GM21723 (cell line): ENCODE data around the gene CD58.

Experiments used
- ATAC-seq: cut with Tn5 transposase; IDR thresholded peaks from one replicate; pipeline ENCODE4 v1.9.1; 2021; ENCODE audit warnings: mild to moderate bottlenecking, moderate library complexity; ENCODE audit not compliant: unreplicated experiment

The CD58 gene

DNA sequence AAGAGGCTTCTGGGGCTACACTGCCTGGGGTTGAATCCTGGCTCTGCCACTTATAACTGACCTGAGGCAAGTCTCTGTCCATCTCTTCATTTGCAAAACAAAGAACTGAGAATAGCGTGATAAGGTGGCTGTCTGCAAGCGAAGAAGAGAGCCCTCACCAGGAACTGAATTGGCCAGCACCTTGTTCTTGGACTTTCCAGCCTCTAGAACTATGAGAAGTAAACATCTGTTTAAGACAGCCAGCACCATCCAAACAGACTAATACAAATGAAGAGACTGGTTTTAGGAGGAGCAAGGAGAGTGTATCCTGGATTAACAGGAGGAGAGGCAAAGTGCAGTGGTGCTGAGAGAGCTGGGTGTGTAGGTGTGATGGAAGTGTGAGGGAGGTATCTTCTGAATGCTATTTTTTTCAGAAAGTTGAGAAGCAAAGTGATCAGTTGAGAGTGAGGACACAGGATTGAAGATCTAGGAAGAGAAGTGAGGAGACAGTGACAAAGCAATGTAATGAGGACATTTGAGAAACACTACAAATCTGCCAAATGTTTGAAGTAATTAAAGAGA, 59.3 kb downstream of the CD58 start:
- ATAC-seq: no peak

- ATAC-seq: no peak
Measured at GRCh38 chr1:116510361-116510760, 60.5 kb downstream of the CD58 start.

DNA sequence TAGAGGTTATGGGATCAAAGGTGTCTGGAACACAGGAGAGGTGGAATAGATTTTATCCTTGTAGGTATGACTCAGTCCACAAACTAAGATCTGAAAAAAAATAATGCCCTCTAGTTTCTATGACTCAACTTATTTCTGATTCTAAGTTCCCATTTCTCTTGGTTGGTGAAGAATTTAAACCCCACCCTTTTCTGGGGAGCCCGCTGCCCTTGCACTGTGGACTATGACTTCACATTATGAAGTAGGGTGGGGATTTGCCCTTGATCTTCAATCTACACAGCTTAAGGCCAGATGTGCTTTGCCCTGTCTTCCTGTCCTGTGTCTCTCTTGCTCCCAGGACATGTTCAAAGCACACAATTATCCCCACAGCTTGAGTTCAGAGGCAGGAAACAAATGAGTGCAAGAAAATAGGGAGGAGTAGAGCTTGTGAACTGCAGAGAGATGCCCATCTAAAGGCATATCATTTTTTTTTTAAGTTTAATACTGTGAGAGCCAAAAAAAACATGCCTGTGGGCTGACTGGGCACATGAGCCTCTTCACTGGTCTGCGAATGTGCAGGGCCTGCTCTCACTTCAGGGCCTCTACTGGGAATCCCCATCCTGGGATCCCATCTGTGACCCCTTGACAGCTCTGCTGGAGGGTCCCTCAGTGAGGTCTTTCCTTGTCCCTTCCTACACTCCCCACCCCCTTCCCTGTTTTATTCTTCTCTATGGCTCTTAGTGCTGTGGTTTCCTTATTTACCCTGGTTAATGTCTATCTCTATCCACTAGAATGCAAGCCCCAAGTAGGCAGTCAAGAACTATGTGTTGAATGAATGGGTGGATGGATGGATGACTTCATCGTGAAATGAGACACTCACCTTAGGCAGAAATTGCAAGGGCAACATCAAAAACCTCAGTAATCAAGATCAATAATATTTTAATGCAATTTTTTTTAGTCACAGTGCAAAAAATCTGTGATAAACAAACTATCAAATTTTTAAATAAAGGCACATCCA, 61.5 kb downstream of the CD58 start:
- ATAC-seq: peak; percentile 39

GRCh38 chr1:116508085-116508983, 62.5 kb downstream of the CD58 start:
- ATAC-seq: no peak

DNA sequence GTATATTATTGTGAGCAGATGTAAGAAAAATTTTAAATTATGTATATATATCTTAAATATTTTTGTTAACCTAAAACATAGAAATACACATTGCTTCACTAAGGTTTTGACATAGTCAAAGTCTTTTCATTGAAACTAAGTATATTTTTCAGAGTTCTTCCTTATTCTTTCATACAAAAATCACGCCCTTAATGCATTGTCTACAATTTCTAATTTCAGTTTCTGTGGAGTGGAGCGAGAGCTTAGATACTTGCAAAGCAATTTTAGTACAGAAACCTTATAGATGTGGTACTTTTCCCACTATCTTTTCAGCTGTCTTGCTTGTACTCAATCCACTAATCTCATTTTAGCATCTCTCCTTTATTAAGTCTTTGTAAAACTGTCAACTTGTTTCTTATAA, 63.2 kb downstream of the CD58 start:
- ATAC-seq: no peak

GRCh38 chr1:116506132-116507004, 64.5 kb downstream of the CD58 start:
- ATAC-seq: no peak

GRCh38 chr1:116504308-116505156, 66.3 kb downstream of the CD58 start:
- ATAC-seq: peak; percentile 92

DNA sequence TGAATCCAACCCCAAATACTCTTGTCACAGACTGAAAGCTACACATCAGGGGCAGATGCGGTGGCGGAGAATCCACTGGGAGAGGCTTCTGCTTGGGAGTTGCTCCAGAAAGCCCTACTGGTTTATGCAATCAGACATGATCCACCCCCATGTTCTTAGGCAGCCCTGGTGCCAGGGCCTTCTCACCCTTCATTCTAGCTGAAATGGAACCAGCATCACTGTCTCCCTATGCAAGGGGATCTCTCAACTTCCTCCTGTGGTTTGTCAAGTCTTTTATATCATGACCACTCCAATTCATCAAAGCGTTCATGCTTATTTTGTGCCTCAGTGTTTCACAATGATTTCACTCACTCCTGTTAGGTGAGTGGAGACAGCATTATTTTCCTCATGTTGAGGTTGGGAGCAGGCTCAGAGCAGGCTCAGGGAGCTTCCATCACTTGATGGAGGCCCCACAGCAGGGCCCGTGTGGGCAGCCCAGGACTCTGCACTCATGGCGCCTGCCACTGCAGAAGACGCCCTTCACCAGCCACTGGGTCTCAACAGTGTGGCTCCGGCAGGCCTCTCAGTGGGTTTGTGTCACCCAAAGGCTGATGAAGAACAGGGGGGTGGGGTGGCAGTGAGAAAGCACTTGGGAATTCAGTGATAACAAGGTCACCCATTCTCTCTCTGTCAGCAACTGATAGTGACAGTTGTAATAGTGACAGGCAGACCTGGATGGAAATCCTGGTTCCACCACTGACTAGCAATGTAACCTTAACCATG, 67.1 kb downstream of the CD58 start:
- ATAC-seq: no peak

- ATAC-seq: no peak
Measured at GRCh38 chr1:116502671-116503314, 68.0 kb downstream of the CD58 start.

DNA sequence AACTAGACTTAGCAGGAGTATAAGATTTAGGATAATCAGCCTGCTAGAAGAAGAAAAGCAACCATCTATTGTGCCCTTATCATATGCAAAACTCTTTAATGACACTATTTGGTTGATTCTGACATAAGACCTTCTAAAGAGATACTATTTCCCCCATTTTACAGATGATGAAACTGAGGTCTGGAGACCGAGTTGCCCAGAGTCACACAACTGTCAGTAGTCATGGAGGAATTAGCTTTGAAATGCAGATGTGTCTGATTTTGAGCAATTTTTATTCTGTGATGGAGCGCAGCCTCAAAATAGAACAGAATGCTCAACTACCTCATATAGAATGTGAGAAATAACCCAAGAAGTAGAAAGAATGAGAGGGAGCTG, 69.0 kb downstream of the CD58 start:
- ATAC-seq: no peak

DNA sequence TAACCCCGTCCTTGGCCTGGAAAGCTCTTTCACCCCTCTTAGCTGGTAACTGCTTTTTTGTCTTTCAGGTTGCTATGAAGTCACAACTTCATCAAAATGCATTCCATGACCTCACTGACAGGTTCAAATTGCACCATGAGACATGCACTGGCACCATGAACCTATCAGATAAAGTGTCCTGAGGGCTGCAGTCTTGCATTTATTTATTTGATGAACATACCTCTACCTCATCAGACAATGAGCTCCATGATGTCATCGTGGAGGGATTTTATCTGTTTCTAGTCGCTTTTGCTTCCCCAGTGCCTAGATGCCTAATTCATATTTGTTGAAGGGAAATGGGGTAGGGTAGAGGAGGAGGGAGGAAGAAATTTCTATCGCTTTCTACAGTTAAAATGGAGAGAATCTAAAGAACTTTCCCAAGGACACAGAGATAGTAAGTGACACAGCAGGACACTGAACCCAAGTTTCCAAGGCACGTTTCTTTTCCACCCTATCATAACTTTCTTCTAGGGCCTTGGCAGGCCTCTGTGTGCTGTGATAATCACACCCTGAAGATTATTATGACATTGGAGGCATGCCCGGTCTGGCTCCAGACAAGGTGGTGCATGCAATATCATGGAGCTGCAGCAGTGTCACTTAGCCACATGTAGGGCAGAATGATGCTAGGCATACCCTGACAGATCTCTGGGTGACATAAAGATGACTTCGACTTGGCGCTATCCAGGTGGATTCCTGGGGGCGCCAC, 69.5 kb downstream of the CD58 start:
- ATAC-seq: no peak

DNA sequence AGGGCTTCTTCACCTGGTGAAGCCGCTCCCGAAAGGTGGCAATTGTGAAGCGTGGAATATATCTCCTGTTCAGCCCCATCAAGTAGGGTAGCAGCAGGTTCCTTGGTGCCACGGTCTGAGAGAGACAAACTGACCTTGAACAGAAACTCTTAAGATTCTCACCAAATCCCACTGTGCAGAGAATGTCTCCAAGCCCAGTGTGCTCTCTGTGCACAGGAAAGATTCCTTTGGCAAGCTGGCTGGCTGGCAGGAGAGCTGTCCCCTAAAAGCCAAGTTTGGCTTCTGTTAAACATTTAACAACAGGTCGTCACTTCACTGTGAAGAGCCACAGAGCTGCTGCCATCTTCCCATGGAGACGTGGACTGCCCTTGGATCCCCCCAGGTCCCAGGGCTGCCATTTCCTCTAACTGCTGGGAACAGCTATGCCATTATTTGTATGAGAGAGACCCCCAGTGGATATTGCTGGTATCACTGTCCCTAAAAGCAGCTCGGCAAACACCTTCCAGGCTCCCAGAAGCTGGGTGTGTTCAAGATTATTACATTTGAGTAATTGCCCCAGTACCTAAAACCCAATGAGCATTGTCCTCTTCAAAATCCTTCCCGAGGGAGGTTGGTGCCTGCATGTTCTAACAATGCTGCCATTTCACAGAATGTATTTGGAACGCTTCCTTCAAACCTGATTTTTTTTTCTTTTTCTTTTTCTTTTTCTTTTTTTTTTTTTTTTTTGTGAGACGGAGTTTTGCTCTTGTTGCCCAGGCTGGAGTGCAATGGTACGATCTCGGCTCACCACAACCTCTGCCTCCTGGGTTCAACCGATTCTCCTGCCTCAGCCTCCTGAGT, 71.8 kb downstream of the CD58 start:
- peak; percentile 76 for ATAC-seq

DNA sequence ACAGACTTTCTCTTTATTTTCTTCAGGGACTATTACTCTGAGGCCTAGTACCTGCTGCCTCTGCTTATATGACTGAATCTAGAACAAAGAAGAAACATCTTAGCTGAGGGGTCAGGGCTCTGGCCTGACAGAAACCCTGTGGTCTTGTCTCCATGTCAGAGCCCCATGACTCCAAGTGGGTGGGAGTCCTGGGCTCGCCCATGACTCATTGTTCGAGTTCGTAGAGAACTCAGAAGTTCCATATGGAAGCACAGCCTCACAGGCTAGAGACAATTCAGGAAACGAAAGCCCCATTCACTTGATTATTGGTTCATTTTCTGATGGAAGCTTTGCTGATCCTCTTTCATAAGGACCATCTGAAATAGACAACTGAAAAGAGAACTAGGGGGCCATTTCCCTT, 73.2 kb downstream of the CD58 start:
- no peak for ATAC-seq

DNA sequence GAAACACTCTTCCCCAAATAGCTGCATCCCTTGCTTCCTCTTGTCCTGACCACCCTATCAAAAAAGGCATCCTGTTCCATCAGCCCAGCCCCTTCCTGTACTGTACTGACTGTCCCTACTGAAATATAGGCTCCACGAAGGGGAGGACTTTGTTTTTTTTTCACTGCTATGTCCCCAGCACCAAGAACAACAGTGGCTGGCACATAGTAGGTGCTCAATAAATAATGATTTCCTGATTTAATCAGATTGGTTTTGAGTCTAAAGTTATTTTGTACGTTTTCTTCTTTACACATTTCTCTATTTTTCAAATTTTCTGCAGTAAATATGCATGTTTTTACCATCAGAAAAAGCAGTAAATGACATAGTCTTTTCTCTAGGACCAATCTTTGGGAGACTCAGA, 73.9 kb downstream of the CD58 start:
- ATAC-seq: no peak

DNA sequence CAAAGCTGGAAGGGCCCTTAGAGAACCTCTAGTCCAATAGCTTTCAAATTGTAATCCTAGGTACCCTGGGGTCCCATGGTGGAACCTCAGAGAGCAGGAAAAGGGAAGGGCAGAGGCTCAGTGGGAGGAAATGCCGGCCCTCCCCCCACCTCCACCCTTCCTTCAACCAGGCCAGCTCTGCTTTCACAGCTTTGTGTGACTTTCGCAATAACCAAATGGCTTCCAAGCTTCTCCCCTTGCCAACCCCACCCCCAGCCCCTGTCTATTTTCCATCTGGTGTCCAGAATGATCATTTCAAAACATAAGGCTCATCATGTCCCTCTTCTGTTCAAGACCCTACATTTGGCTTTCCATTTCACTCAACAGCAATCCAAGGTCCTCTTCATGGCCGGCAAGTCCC, 74.4 kb downstream of the CD58 start:
- ATAC-seq: no peak

GRCh38 chr1:116495535-116495934, 75.3 kb downstream of the CD58 start:
- ATAC-seq: no peak

GRCh38 chr1:116494745-116495144, 76.1 kb downstream of the CD58 start:
- ATAC-seq: no peak
